ENCODE data around the gene C1orf115. TPM values are rescaled to one million over a fixed set of nuclear protein-coding genes. Genes with fewer than 3 reads are reported as not detected.

C1orf115 gene
- polyA plus RNA-seq, 3 donors = 0.47 to 3.1 (median 1.9) TPM

DNA sequence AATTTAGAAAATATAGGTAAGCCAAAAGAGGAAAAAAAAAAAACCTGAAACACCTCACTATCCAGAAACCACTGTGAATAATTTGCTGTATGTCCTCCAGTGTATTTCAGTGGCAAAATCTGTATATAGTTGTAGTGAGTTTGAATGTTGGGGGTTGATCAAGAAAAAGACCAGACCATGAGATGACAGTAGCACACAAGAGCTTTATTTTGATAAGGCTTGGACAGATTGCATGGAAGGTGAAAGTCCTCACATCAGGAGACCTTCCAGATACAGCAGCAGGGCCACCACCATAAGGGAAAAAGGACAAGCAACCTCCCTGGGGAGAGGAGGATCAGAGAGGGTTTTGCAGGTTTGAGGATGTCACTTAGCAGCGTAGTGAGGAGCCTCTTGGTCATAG lies 16.2 kb upstream of the C1orf115 start:
- H3K4me3 Mint-ChIP-seq = peak overlapping the region in 1 of 2 donors; percentile 9
- Histone ChIP-seq H2AFZ (ENCODE audit: insufficient read depth, low read depth, low read length, poor library complexity, severe bottlenecking) (no peak overlapping the region), H3K9me3 (replicated peaks in 1 of 2; ENCODE audit: control insufficient read depth in 1 of 2, insufficient read depth in 1 of 2, low read length in 2 of 2) (peaks cover 0 to 3% of the 10 kb centered on the region in 2 donors), H3K4me2 (replicated peaks; ENCODE audit: extremely low read depth, low read length, poor library complexity, severe bottlenecking) (no peak overlapping the region), H3K27ac (ENCODE audit: low read depth in 1 of 2, low read length in 2 of 2) (no peak overlapping the region), H4K20me1 (ENCODE audit: insufficient read depth, low read length) (no peaks in the 10 kb centered on the region), H3K79me2 (ENCODE audit: insufficient read depth, low read length) (no peaks in the 10 kb centered on the region), H3K27me3 (ENCODE audit: control insufficient read depth in 2 of 2, insufficient read depth in 2 of 2, low read length in 2 of 2) (peaks cover 2 to 5% of the 10 kb centered on the region in 2 donors), H3K9ac (ENCODE audit: insufficient read depth, low read length, poor library complexity, severe bottlenecking) (no peak overlapping the region), H3K4me1 (ENCODE audit: control insufficient read depth in 1 of 2, insufficient read depth in 2 of 2, low read length in 2 of 2) (no peaks in the 10 kb centered on the region), H3K36me3 (replicated peaks in 1 of 2; ENCODE audit: control insufficient read depth in 1 of 2, insufficient read depth in 2 of 2, low read length in 2 of 2) (no peaks in the 10 kb centered on the region), H3K4me3 (replicated peaks in 1 of 3; ENCODE audit: low read depth in 2 of 3, low read length in 3 of 3) (no peak overlapping the region)
- no peak overlapping the region for H3K27ac Mint-ChIP-seq
- H3K9me3 Mint-ChIP-seq = peaks cover 2 to 14% (median 6%) of the 10 kb centered on the region in 7 donors
- WGBS (ENCODE audit: insufficient coverage) = 91% methylated on average over 1 of the region's 1 CpG
- intact Hi-C loops (cut with micrococcal nuclease) = no loop called here
- H3K27me3 Mint-ChIP-seq (ENCODE audit: low read depth in 3 of 3) = peaks cover 6 to 16% (median 15%) of the 10 kb centered on the region in 3 donors
- TF ChIP-seq, protein P1, sequence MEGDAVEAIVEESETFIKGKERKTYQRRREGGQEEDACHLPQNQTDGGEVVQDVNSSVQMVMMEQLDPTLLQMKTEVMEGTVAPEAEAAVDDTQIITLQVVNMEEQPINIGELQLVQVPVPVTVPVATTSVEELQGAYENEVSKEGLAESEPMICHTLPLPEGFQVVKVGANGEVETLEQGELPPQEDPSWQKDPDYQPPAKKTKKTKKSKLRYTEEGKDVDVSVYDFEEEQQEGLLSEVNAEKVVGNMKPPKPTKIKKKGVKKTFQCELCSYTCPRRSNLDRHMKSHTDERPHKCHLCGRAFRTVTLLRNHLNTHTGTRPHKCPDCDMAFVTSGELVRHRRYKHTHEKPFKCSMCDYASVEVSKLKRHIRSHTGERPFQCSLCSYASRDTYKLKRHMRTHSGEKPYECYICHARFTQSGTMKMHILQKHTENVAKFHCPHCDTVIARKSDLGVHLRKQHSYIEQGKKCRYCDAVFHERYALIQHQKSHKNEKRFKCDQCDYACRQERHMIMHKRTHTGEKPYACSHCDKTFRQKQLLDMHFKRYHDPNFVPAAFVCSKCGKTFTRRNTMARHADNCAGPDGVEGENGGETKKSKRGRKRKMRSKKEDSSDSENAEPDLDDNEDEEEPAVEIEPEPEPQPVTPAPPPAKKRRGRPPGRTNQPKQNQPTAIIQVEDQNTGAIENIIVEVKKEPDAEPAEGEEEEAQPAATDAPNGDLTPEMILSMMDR (IDR thresholded peaks at IDR 0.05) = no peak
- H3K36me3 Mint-ChIP-seq = no peaks in the 10 kb centered on the region
- no peak for DNase-seq
- H3K4me1 Mint-ChIP-seq = no peaks in the 10 kb centered on the region

DNA sequence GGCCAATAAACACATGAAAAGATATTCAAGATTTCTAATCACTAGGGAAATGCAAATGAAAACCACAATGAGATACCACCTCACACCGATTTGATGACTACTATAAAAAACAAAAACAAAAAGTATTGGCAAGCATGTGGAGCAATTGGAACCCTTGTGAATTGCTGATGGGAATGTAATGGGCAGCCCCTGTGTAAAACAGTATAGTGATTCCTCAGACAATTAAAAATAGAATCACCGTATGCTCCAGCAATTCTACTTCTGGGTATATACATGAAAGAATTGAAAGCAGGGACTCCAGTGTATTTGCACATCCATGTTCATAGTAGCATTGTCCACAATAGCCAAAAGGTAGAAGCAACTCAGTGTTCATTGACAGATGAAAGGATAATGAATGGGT lies 12.9 kb upstream of the C1orf115 start:
- DNase-seq = no peak
- H3K27ac ChIP-seq (ENCODE audit: low read depth in 1 of 2, low read length in 2 of 2) = no peak overlapping the region
- H3K9ac ChIP-seq (ENCODE audit: insufficient read depth, low read length, poor library complexity, severe bottlenecking) = no peak overlapping the region
- Mint-ChIP-seq H3K36me3 (no peaks in the 10 kb centered on the region), H3K27me3 (ENCODE audit: low read depth in 3 of 3) (peaks cover 6 to 15% (median 12%) of the 10 kb centered on the region in 3 donors), H3K27ac (no peak overlapping the region), H3K4me1 (peaks cover 5% of the 10 kb centered on the region), H3K9me3 (peaks cover 0 to 3% (median 0%) of the 10 kb centered on the region in 7 donors), H3K4me3 (no peak overlapping the region)
- H3K9me3 ChIP-seq (replicated peaks in 1 of 2; ENCODE audit: control insufficient read depth in 1 of 2, insufficient read depth in 1 of 2, low read length in 2 of 2) = no peaks in the 10 kb centered on the region
- no peaks in the 10 kb centered on the region for H3K36me3 ChIP-seq (replicated peaks in 1 of 2; ENCODE audit: control insufficient read depth in 1 of 2, insufficient read depth in 2 of 2, low read length in 2 of 2)
- intact Hi-C loops (cut with micrococcal nuclease) = no loop called here
- H3K27me3 ChIP-seq (ENCODE audit: control insufficient read depth in 2 of 2, insufficient read depth in 2 of 2, low read length in 2 of 2) = peaks cover 2 to 5% of the 10 kb centered on the region in 2 donors
- no CpG with 5 or more reads among the region's 2 CpGs for WGBS (ENCODE audit: insufficient coverage)
- H3K79me2 ChIP-seq (ENCODE audit: insufficient read depth, low read length) = no peaks in the 10 kb centered on the region
- H3K4me1 ChIP-seq (ENCODE audit: control insufficient read depth in 1 of 2, insufficient read depth in 2 of 2, low read length in 2 of 2) = no peaks in the 10 kb centered on the region
- H3K4me3 ChIP-seq (replicated peaks in 1 of 3; ENCODE audit: low read depth in 2 of 3, low read length in 3 of 3) = no peak overlapping the region
- TF ChIP-seq, protein P1 (IDR thresholded peaks at IDR 0.05) = no peak
- H3K4me2 ChIP-seq (replicated peaks; ENCODE audit: extremely low read depth, low read length, poor library complexity, severe bottlenecking) = no peak overlapping the region
- no peak overlapping the region for H2AFZ ChIP-seq (ENCODE audit: insufficient read depth, low read depth, low read length, poor library complexity, severe bottlenecking)
- no peaks in the 10 kb centered on the region for H4K20me1 ChIP-seq (ENCODE audit: insufficient read depth, low read length)

All from CD14-positive monocyte (primary cell).